SIG-M5 (cell line): ENCODE data around the gene NR2E3.

ENCODE experiments used
- DNase-seq: peaks from one replicate; lab custom pipeline; 2025; lab: John Stamatoyannopoulos, UW

NR2E3 gene

GRCh38 chr15:71791975-71792374, 18.4 kb upstream of the NR2E3 start:
- no peak for DNase-seq

GRCh38 chr15:71792521-71792920, 17.8 kb upstream of the NR2E3 start:
- no peak for DNase-seq

GRCh38 chr15:71798641-71799040, 11.7 kb upstream of the NR2E3 start:
- DNase-seq = no peak

DNA sequence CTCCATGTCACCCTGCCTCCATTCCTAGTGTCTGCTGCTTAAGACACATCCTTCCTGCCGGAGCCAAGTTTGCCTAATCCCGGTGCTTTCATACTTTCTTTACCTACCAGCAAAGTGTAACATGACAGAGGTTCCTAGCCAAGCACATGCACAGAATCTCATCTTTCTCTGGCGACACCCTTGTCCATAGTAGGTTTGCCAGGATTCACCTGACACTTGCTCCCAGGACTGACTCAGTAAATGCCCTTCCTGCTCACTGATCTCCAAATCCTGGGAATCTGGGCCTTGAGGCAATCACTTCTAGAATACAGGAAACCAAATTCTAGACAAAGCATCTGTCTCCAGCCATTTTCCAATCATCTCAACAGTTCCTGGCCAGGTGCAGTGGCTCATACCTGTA, 10.2 kb upstream of the NR2E3 start:
- DNase-seq = no peak

DNA sequence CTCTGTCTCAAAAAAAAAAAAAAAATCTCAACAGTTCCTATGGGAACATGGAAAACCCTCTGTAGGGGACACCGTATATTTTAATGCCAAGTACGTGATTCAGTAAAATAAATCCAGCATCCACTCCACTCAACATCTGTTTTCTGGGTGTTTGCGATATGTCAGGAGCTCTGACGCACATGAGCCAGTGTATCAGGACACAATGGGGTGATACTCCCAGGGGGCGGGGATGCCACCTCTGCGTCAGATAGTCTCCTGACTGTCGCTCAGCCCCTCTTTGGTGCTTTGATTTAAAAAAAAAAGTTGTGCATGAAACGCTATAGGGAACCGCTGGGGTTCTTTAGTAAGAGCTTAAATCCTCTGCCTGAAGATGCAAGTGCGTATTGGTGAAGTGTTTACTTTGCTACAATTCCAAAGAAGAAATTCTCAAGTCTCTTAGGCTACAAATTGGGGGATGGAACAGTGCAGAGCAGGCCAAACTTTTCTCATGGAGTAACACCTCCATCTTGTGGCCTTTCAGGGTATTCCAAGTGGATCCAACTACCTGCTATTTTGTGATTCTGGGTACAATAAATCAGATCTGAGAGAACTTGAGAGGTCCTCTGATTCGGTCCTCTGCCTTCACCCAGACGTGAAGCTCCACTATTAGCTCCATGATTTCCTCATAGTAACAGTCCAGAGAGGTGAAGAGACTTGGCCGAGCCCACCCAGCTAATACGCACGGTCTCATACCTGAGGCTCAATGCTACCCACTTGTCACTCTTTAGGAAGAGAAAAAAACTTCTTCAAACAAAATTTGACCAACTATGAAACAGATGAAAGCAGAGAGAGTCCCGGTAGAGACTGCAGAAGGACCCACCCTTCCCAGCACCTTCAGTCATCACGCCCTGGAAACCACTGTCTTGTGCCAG, 9.3 kb upstream of the NR2E3 start:
- DNase-seq = no peak

DNA sequence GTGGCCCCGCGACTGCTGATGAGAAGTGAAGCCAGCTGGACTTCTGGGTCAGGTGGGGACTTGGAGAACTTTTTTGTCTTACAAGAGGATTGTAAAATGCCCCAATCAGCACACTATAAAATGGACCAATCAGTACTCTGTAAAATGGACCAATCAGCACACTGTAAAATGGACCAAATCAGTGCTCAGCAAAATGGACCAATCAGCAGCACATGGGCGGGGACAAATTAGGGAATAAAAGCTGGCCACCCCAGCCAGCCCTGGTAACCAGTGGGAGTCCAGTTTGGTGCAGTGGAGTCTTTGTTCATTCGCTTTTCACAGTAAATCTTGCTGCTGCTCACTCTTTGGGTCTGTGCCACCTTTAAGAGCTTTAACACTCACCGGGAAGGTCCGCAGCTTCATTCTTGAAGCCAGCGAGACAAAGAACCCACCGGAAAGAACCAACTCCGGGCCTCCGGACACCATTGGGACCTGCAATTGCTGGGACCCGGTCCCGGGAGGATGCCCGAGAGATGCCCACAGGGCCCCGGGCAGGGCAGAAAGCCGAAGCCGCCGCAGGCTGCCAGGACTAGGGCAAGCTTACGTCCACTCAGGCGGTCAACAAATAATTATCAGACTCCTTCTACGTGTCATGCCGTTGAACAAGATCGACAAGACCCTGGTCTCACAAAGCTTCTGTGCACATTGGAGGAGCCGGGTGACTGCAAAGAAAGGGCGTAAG, 8.3 kb upstream of the NR2E3 start:
- DNase-seq = no peak

- no peak for DNase-seq
Measured at GRCh38 chr15:71802770-71803169, 7.6 kb upstream of the NR2E3 start.

- no peak for DNase-seq
Measured at GRCh38 chr15:71804226-71804625, 6.1 kb upstream of the NR2E3 start.

DNA sequence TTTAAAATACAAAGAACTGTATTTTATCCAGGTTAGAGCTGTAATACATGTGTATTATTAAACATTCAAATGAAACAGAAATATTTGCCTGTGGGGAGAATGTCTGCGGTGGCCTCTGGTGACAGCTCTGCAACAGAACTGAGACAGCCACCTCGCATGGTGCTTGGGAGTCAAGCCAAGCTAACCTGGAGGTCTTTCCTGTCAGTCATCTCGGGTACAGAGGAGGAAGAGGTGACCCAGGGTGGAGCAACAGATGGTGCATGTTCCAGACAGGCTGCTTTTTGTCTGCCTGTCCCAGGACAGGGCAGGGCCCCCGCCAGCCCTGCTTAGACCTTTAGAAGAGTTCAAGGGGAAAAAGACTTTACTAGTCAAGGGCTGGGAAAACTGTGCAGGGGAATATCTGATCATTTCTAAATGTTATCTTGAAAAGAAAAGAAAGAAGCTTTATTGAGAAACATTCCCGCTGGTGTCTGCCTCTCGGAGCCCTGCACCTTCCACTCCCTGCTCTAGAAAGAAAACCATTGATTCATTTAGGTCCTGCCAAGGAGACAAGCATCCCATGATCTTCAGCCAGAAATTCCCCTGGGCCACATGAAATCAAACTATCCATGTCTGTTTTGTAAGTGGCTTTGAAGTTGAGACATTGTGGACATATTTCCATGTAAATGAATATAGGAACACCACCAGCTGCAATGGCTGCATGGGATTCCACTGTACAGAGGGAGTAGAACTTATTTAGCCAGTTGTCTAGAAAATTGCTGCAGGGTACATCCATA, 5.5 kb upstream of the NR2E3 start:
- DNase-seq = no peak

GRCh38 chr15:71806452-71806931, 3.9 kb upstream of the NR2E3 start:
- no peak for DNase-seq

DNA sequence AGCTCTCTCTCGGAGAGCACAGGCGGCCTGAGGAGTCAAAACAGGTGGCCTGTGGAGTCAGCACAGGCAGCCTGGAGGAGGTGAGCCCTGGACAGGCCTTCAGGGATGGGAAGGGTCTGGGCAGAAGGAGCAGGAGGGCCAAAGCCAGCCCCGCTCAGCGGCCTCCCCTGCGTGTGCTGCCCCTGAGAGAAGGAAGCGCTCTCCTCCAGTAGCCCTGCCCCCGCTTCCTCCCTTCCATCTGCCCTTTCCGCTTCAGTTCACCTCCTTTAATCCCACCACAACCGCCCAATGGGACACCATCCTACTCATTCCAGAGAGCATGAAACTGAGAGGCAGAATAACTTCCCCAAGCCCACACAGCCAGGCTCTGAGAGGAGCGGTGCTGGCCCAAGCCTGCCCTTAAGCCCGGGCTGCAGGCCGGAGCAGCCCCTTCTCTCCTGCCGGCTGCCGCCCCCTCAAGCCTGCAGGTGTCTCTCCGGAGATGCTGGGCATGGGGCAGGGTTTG, 3.2 kb upstream of the NR2E3 start:
- DNase-seq = no peak

GRCh38 chr15:71807691-71808091, 2.7 kb upstream of the NR2E3 start:
- DNase-seq = no peak

DNA sequence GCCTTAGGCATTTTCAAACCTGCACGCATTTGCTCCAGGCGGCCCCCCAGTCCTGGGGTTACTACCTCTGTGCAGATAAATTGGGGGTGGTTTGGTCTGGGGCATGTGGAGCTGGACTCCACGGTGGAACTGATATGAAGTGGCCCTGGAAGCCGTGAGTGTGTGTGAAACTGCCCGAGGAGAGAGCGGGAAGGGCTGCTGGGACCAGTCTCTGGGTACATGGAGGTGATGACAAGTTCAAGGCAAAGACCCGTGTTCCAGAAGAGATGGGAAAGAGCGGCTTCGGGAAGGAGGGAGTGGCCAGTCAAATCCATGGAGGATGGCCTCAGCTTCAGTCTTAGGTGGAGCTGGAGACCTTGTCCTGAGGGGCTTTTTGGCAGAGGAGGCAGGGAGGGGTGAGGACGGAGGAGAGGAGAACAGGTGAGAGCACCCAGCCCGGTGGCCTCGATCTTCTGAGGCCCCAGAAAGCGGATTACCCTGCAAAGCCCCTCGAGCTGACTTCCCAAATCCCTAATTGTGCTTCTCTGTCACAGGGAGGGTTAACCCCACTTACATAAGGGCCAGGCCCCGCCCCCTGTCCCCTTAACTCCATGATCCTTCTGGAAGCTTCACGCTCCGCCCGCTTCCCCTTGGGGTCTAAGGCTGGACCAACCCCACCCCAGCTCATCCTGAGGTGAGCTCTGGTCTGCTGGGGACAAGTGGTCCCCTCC, 1.9 kb upstream of the NR2E3 start:
- no peak for DNase-seq

DNA sequence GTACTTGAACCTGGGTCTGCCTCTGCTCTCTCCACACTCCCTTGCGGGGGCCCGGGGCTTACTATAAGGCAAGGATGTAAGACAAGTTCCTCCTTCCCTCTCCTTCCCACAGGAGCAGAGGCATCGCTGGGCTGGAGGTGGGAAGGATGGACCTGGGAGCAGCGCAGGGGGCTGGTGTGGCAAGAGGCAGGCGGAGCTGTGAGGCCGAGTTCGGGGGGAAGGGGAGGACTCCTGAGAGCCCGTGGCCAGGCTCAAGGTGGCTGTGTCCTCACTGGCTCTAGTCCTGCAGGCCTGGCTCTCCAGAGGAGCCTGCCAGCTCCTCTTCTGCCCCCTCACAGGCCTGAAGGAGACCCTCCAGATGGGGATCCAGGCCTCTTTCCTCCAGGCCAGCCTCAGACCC, 1.0 kb upstream of the NR2E3 start:
- no peak for DNase-seq

DNA sequence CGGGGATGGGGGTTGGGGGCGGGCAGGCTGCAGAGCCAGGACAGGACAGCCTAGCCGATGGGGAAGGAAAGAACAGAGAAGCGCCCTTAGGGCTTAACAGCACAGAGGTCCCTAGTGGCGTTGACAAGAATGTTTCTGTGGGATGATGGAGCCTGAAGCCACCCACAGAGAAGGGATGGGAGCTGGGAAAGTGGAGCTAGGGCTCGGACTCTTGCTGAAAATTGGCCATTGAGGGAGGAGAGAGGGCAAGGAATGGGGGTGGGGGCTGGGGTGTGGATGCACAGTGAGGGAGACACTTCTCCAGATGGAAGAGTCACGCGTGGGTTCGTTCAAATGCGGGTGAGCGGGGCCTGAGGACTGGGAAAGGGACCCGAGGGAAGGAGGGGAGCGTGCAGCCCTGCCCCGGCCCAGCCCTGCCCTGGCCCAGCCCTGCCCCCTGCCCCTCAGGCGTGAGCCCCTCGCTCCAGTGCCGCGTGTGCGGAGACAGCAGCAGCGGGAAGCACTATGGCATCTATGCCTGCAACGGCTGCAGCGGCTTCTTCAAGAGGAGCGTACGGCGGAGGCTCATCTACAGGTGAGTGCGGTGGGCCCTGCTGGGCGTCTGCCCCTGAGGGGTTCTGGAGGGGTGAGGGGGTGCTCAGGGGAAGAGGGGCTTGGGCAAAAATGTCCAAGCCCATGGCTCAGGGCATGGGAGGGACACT, 832 bp downstream of the NR2E3 start:
- no peak for DNase-seq

DNA sequence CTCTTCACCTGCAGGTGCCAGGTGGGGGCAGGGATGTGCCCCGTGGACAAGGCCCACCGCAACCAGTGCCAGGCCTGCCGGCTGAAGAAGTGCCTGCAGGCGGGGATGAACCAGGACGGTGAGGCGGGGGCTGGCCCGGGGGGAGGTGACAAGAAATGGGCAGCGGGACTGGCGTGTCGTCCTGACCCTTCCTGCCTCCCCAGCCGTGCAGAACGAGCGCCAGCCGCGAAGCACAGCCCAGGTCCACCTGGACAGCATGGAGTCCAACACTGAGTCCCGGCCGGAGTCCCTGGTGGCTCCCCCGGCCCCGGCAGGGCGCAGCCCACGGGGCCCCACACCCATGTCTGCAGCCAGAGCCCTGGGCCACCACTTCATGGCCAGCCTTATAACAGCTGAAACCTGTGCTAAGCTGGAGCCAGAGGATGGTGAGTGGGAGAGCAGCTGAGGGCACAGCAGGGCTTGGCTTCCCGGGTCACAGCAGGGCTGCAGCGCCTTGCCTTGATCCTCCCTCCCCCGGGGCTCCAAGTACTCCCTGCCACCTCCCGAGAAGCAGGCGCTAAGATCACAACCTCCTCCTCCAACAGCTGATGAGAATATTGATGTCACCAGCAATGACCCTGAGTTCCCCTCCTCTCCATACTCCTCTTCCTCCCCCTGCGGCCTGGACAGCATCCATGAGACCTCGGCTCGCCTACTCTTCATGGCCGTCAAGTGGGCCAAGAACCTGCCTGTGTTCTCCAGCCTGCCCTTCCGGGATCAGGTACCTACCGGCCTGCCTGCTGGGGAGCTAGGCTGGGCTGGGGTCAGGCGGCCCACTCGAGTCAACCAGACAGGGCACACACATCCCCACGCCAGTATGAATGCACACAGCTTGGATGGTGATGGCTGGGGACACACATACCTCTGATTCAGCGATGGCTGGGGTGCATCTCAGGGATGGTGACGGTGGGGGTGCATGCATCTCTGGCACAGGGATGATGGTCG, 1.7 kb downstream of the NR2E3 start:
- DNase-seq = no peak

GRCh38 chr15:71812966-71813722, 2.8 kb downstream of the NR2E3 start:
- DNase-seq = no peak

- DNase-seq = no peak
Measured at GRCh38 chr15:71813723-71814470, 3.5 kb downstream of the NR2E3 start.
